HepG2 (cell line): ENCODE data around the gene COPE. TPM values are rescaled to one million over a fixed set of nuclear protein-coding genes. Genes with fewer than 3 reads are reported as not detected.

ENCODE experiments used
- CC2D1A ChIP-seq: sonication (generic); formaldehyde crosslinking; IDR thresholded peaks from 2 replicates; pipeline ENCODE4 v1.8.1; 2023; ENCODE audit warnings: mild to moderate bottlenecking, missing genetic modification reagents
- CHD4 ChIP-seq: fragments of 200-600 bp; sonication (generic); IDR thresholded peaks from 2 replicates; pipeline ENCODE4 v1.7.0; 2017; ENCODE audit warnings: mild to moderate bottlenecking, low read length, borderline replicate concordance
- FOXA1 ChIP-seq, 2 experiments: fragments of 450-650 bp in 1 of 2; sonication (generic) in 1 of 2; formaldehyde crosslinking in 1 of 2; IDR thresholded peaks; 2 replicates each; pipeline versions ENCODE4 v1.4.0 to v1.6.1; 2016 to 2020; ENCODE audit warnings: missing genetic modification reagents in 1 of 2
- FOXM1 ChIP-seq: sonication (generic); formaldehyde crosslinking; IDR thresholded peaks from 2 replicates; pipeline ENCODE4 v1.5.0; 2020; ENCODE audit warnings: missing genetic modification reagents
- GPN1 ChIP-seq: sonication (generic); formaldehyde crosslinking; IDR thresholded peaks from 2 replicates; pipeline ENCODE4 v1.5.1; 2020; ENCODE audit warnings: missing genetic modification reagents, borderline replicate concordance
- KLF16 ChIP-seq, 2 experiments: sonication (generic) in 1 of 2; formaldehyde crosslinking in 1 of 2; IDR thresholded peaks; 2 replicates each; pipeline versions ENCODE4 v1.6.1 to v1.8.0; 2016 to 2023; ENCODE audit warnings: missing genetic modification reagents in 2 of 2, missing compliant biosample characterization in 1 of 2
- MAX ChIP-seq: IDR thresholded peaks from 2 replicates; pipeline ENCODE4 v1.6.1; 2012; ENCODE audit warnings: inconsistent platforms
- MYC ChIP-seq: sonication (generic); formaldehyde crosslinking; IDR thresholded peaks from 2 replicates; pipeline ENCODE4 v1.9.0; 2021; ENCODE audit warnings: missing genetic modification reagents, borderline replicate concordance
- PPARG ChIP-seq: conservative IDR thresholded peaks from 2 replicates; pipeline ENCODE4 v1.6.1; 2016; ENCODE audit warnings: missing biosample characterization, missing genetic modification reagents
- RARA ChIP-seq: IDR thresholded peaks from 2 replicates; pipeline ENCODE4 v1.6.1; 2016; ENCODE audit warnings: missing genetic modification reagents, missing compliant biosample characterization
- SNAPC4 ChIP-seq: sonication (generic); formaldehyde crosslinking; IDR thresholded peaks from 2 replicates; pipeline ENCODE4 v1.4.0; 2020; ENCODE audit warnings: mild to moderate bottlenecking, missing genetic modification reagents
- TAF1 ChIP-seq: sonication (generic); formaldehyde crosslinking; IDR thresholded peaks from 2 replicates; pipeline ENCODE4 v1.4.0; 2020; ENCODE audit warnings: missing genetic modification reagents
- TEAD3 ChIP-seq: optimal IDR thresholded peaks from 2 replicates; pipeline ENCODE3; 2016; ENCODE audit warnings: borderline replicate concordance
- ZNF138 ChIP-seq: sonication (generic); formaldehyde crosslinking; IDR thresholded peaks from 2 replicates; pipeline ENCODE4 v1.5.0; 2020; ENCODE audit warnings: mild to moderate bottlenecking, low read depth, missing genetic modification reagents
- ZNF235 ChIP-seq: sonication (generic); formaldehyde crosslinking; IDR thresholded peaks from 2 replicates; pipeline ENCODE4 v1.8.1; 2023; ENCODE audit warnings: mild to moderate bottlenecking, missing genetic modification reagents, borderline replicate concordance
- ZNF263 ChIP-seq: sonication (generic); formaldehyde crosslinking; IDR thresholded peaks from 2 replicates; pipeline ENCODE4 v1.4.0; 2020; ENCODE audit warnings: missing genetic modification reagents
- ZNF441 ChIP-seq: sonication (generic); formaldehyde crosslinking; IDR thresholded peaks from 2 replicates; pipeline ENCODE4 v1.7.0; 2021; ENCODE audit warnings: missing genetic modification reagents, borderline replicate concordance
- ZNF577 ChIP-seq: sonication (generic); formaldehyde crosslinking; IDR thresholded peaks from 2 replicates; pipeline ENCODE4 v1.4.0; 2020; ENCODE audit warnings: mild to moderate bottlenecking, low read depth, missing genetic modification reagents, borderline replicate concordance
- ZNF768 ChIP-seq: sonication (generic); formaldehyde crosslinking; IDR thresholded peaks from 2 replicates; pipeline ENCODE4 v1.4.0; 2020; ENCODE audit warnings: missing genetic modification reagents
- ZNF816 ChIP-seq: sonication (generic); formaldehyde crosslinking; IDR thresholded peaks from 2 replicates; pipeline ENCODE4 v1.8.0; 2022; ENCODE audit warnings: missing genetic modification reagents, mild to moderate bottlenecking, borderline replicate concordance
- ZSCAN21 ChIP-seq: sonication (generic); formaldehyde crosslinking; IDR thresholded peaks from 2 replicates; pipeline ENCODE4 v1.8.0; 2022; ENCODE audit warnings: mild to moderate bottlenecking, missing genetic modification reagents, moderate library complexity, borderline replicate concordance
- polyA plus RNA-seq, 8 experiments: library from polyadenylated mRNA; depleted of rRNA in 3 of 8; stranded (reverse) in 7 of 8; unstranded in 1 of 8; fragments of >200 nt; fragmentation: Illumina TruSeq in 4 of 8; extraction: Trizol in 4 of 8; gene quantifications; 2 replicates each; pipeline versions ENCODE4 v1.2.1 to v1.2.3, GENCODE V29; 2011 to 2016; ENCODE audit warnings: low read depth in 4 of 8, missing spikeins in 1 of 8, mixed read lengths in 1 of 8; ENCODE audit not compliant: insufficient read depth in 1 of 8
- total RNA-seq, 5 experiments: library from RNA; depleted of rRNA; stranded (reverse); fragments of >200 nt; fragmentation: Illumina TruSeq; extraction: Trizol; gene quantifications; 2 replicates each; pipeline ENCODE4 v1.2.3, GENCODE V29; 2016; ENCODE audit warnings: low read depth in 1 of 5
- TF ChIP-seq, protein P1 (sequence below): sonication (generic); formaldehyde crosslinking; IDR thresholded peaks from 2 replicates; pipeline ENCODE4 v1.4.0; 2020; ENCODE audit warnings: missing genetic modification reagents

The COPE gene
- total and polyA plus RNA-seq, 2 of the 13 experiments (the other 11 are each of a cell fraction or from before 2014, with no cell fraction given) = 189 to 205 TPM

DNA sequence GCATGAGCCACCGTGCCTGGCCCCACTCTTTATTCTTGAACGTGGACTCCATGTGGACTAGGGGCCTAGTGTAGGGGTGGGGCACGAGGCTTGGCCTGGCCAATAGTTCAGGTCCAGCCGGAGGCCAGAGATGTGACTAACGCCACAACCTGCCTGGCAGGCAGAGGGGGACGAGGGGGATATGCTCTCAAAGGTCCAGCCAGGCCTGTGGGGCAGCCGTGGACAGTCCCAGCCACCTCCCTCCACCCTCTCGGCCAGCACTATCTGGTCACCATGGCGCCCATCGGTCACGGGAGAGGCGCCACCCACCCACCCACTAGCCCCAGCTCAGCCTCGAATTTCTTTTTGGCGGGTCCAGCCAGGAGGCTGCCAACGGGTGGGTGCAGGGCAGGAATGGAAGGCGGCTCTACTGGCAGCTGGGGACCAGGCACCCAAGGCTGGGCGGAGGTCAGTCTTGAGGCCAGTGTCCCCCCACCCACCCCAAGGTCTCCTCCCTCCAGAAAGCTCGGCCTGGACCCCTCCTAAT, 21.0 kb downstream of the COPE start (continued):
- TF ChIP-seq MYC (CRISPR knock-in tag) = 0 out of 2 replicates have a peak, but pooled peaks have one; percentile 18
- TF ChIP-seq RARA (CRISPR knock-in tag) = peak; percentile 39
- no peak for TF ChIP-seq ZNF577
- TF ChIP-seq, protein P1, sequence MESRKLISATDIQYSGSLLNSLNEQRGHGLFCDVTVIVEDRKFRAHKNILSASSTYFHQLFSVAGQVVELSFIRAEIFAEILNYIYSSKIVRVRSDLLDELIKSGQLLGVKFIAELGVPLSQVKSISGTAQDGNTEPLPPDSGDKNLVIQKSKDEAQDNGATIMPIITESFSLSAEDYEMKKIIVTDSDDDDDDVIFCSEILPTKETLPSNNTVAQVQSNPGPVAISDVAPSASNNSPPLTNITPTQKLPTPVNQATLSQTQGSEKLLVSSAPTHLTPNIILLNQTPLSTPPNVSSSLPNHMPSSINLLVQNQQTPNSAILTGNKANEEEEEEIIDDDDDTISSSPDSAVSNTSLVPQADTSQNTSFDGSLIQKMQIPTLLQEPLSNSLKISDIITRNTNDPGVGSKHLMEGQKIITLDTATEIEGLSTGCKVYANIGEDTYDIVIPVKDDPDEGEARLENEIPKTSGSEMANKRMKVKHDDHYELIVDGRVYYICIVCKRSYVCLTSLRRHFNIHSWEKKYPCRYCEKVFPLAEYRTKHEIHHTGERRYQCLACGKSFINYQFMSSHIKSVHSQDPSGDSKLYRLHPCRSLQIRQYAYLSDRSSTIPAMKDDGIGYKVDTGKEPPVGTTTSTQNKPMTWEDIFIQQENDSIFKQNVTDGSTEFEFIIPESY (CRISPR knock-in tag) = peak; percentile 73; the same call in 1 of the 2 replicates
- peak; percentile 59 for TF ChIP-seq MAX
- no peak for TF ChIP-seq ZNF816 (CRISPR knock-in tag)
- TF ChIP-seq KLF16 (CRISPR knock-in tag; IDR thresholded peaks at IDR 0.05) = no peak
- no peak for TF ChIP-seq ZSCAN21
- TF ChIP-seq GPN1 = no peak
- TF ChIP-seq CHD4 = no peak
- TF ChIP-seq ZNF441 (CRISPR knock-in tag) = 0 out of 2 replicates have a peak, but pooled peaks have one; percentile 22
- TF ChIP-seq ZNF138 (CRISPR knock-in tag) = no peak
- no peak for TF ChIP-seq ZNF235 (CRISPR knock-in tag)
- no peak for TF ChIP-seq ZNF768 (CRISPR knock-in tag)
- no peak for TF ChIP-seq FOXA1 (IDR thresholded peaks at IDR 0.05)
- no peak for TF ChIP-seq FOXA1 (CRISPR knock-in tag; IDR thresholded peaks at IDR 0.05)
- TF ChIP-seq PPARG (CRISPR knock-in tag) = no peak
- no peak for TF ChIP-seq SNAPC4
- no peak for TF ChIP-seq CC2D1A (CRISPR knock-in tag)
- TF ChIP-seq TEAD3 (CRISPR knock-in tag) = peak; percentile 12
- no peak for TF ChIP-seq ZNF263 (CRISPR knock-in tag)
- no peak for TF ChIP-seq TAF1 (CRISPR knock-in tag)
- TF ChIP-seq FOXM1 = no peak
